Mesenteric fat pad (tissue), 1 donor: ENCODE measurements around the gene SOCS1. TPM values are rescaled to one million over a fixed set of nuclear protein-coding genes. Genes with fewer than 3 reads are reported as not detected.

Source experiments
- DNase-seq: peaks from one replicate; pipeline ENCODE4 v3.0.0-alpha.2; 2020; ENCODE audit warnings: low spot score
- total RNA-seq: library from RNA; stranded (reverse); fragmentation: NEBNext Ultra II Directional; extraction: Animal tissue kit (Norgen Biotek cat#: 25700); gene quantifications from one replicate; pipeline ENCODE4 v1.2.1, GENCODE V29; 2021
- donor health status: DM: yes; HTN: yes; CAD: no.

Gene SOCS1
- total RNA-seq, 1 donor from 2014 or later, result 35.0 TPM

- DNase-seq, result no peak
Measured at GRCh38 chr16:11249233-11250061, 6.6 kb downstream of the SOCS1 start.

GRCh38 chr16:11248133-11248532 is 7.9 kb downstream of the SOCS1 start:
- DNase-seq, result no peak

- no peak for DNase-seq
Measured at GRCh38 chr16:11245988-11246387, 10.0 kb downstream of the SOCS1 start.

- DNase-seq, result no peak
Measured at GRCh38 chr16:11245222-11245737, 10.7 kb downstream of the SOCS1 start.

GRCh38 chr16:11242658-11243057 is 13.3 kb downstream of the SOCS1 start:
- no peak for DNase-seq

- no peak for DNase-seq
Measured at GRCh38 chr16:11241480-11242204, 14.4 kb downstream of the SOCS1 start.

- no peak for DNase-seq
Measured at GRCh38 chr16:11240636-11241473, 15.1 kb downstream of the SOCS1 start.

GRCh38 chr16:11239644-11240632 is 16.1 kb downstream of the SOCS1 start:
- no peak for DNase-seq

GRCh38 chr16:11238272-11239202 is 17.5 kb downstream of the SOCS1 start:
- DNase-seq, result no peak

- no peak for DNase-seq
Measured at GRCh38 chr16:11236461-11237254, 19.3 kb downstream of the SOCS1 start.

- DNase-seq, result no peak
Measured at GRCh38 chr16:11235703-11235991, 20.4 kb downstream of the SOCS1 start.

- no peak for DNase-seq
Measured at GRCh38 chr16:11234884-11235702, 20.9 kb downstream of the SOCS1 start.

GRCh38 chr16:11233727-11234376 is 22.2 kb downstream of the SOCS1 start:
- DNase-seq, result no peak

- no peak for DNase-seq
Measured at GRCh38 chr16:11232852-11233726, 22.9 kb downstream of the SOCS1 start.

- DNase-seq, result no peak
Measured at GRCh38 chr16:11232302-11232851, 23.6 kb downstream of the SOCS1 start.
